GM23338 (cell line): ENCODE results near the gene C22orf23.

Experiments
- CREB1 ChIP-seq: fragments of 250-450 bp; sonication (Bioruptor Pico); IDR thresholded peaks from 2 replicates; pipeline ENCODE4 v1.5.0; 2020; ENCODE audit warnings: low read depth, mild to moderate bottlenecking, moderate library complexity
- EZH2 ChIP-seq: fragments of 200-600 bp; sonication (generic); IDR thresholded peaks from one replicate; pipeline ENCODE4 v1.8.0; 2017; ENCODE audit warnings: antibody characterized with exemption, mild to moderate bottlenecking, low read depth; ENCODE audit not compliant: unreplicated experiment
- EZH2phosphoT487 ChIP-seq: fragments of 200-600 bp; sonication (generic); IDR thresholded peaks from one replicate; pipeline ENCODE4 v1.8.1; 2018; ENCODE audit warnings: antibody characterized with exemption; ENCODE audit not compliant: unreplicated experiment
- JUNB ChIP-seq: IDR thresholded peaks from one replicate; pipeline ENCODE4 v1.6.1; 2016; ENCODE audit warnings: antibody characterized with exemption; ENCODE audit not compliant: unreplicated experiment
- NANOG ChIP-seq: IDR thresholded peaks from 2 replicates; pipeline ENCODE4 v1.6.1; 2016; ENCODE audit warnings: antibody characterized with exemption, borderline replicate concordance
- POLR2AphosphoS5 ChIP-seq: IDR thresholded peaks from 2 replicates; pipeline ENCODE4 v1.6.1; 2016; ENCODE audit warnings: antibody characterized with exemption, low read depth
- STAT1 ChIP-seq: IDR thresholded peaks from one replicate; pipeline ENCODE4 v1.6.1; 2016; ENCODE audit warnings: antibody characterized with exemption; ENCODE audit not compliant: unreplicated experiment
- ZNF114 ChIP-seq: fragments of 250-450 bp; sonication (Bioruptor Pico); IDR thresholded peaks from 2 replicates; pipeline ENCODE4 v1.5.0; 2020; ENCODE audit warnings: mild to moderate bottlenecking, moderate library complexity
- ZNF331 ChIP-seq: fragments of 250-450 bp; sonication (Bioruptor Pico); IDR thresholded peaks from 2 replicates; pipeline ENCODE4 v1.5.0; 2020; ENCODE audit warnings: low read depth, mild to moderate bottlenecking, moderate library complexity
- TF ChIP-seq, protein P1 (sequence below), 2 experiments: fragments of 200-600 bp in 1 of 2; sonication (generic) in 1 of 2; conservative IDR thresholded peaks; 2 replicates each; pipeline versions ENCODE4 v1.5.1 to v1.6.1; 2016 to 2017; ENCODE audit warnings: antibody characterized with exemption in 2 of 2, low read depth in 2 of 2, mild to moderate bottlenecking in 2 of 2, moderate library complexity in 1 of 2
- TF ChIP-seq, protein P2 (sequence below): IDR thresholded peaks from one replicate; pipeline ENCODE4 v1.6.1; 2018; ENCODE audit warnings: antibody characterized with exemption; ENCODE audit not compliant: unreplicated experiment
- TF ChIP-seq, protein P3 (sequence below): IDR thresholded peaks from 2 replicates; pipeline ENCODE4 v1.6.1; 2016; ENCODE audit warnings: antibody characterized with exemption
- TF ChIP-seq, protein P4 (sequence below): fragments of 250-450 bp; sonication (Bioruptor Pico); IDR thresholded peaks from 2 replicates; pipeline ENCODE4 v1.5.0; 2020; ENCODE audit warnings: mild to moderate bottlenecking, moderate library complexity

GRCh38 chr22:37910890-37911672, 42.3 kb downstream of the C22orf23 start:
- TF ChIP-seq, protein P1, sequence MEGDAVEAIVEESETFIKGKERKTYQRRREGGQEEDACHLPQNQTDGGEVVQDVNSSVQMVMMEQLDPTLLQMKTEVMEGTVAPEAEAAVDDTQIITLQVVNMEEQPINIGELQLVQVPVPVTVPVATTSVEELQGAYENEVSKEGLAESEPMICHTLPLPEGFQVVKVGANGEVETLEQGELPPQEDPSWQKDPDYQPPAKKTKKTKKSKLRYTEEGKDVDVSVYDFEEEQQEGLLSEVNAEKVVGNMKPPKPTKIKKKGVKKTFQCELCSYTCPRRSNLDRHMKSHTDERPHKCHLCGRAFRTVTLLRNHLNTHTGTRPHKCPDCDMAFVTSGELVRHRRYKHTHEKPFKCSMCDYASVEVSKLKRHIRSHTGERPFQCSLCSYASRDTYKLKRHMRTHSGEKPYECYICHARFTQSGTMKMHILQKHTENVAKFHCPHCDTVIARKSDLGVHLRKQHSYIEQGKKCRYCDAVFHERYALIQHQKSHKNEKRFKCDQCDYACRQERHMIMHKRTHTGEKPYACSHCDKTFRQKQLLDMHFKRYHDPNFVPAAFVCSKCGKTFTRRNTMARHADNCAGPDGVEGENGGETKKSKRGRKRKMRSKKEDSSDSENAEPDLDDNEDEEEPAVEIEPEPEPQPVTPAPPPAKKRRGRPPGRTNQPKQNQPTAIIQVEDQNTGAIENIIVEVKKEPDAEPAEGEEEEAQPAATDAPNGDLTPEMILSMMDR (conservative IDR thresholded peaks at IDR 0.05; ENCODE audit: low read depth in 2 of 2): no peak
- TF ChIP-seq CREB1 (CRISPR knock-in tag) (no peak), EZH2 (no peak), JUNB (no peak), EZH2phosphoT487 (no peak), POLR2AphosphoS5 (no peak), NANOG (no peak), STAT1 (no peak), ZNF114 (CRISPR knock-in tag) (no peak), ZNF331 (CRISPR knock-in tag) (no peak)
- TF ChIP-seq, protein P2, sequence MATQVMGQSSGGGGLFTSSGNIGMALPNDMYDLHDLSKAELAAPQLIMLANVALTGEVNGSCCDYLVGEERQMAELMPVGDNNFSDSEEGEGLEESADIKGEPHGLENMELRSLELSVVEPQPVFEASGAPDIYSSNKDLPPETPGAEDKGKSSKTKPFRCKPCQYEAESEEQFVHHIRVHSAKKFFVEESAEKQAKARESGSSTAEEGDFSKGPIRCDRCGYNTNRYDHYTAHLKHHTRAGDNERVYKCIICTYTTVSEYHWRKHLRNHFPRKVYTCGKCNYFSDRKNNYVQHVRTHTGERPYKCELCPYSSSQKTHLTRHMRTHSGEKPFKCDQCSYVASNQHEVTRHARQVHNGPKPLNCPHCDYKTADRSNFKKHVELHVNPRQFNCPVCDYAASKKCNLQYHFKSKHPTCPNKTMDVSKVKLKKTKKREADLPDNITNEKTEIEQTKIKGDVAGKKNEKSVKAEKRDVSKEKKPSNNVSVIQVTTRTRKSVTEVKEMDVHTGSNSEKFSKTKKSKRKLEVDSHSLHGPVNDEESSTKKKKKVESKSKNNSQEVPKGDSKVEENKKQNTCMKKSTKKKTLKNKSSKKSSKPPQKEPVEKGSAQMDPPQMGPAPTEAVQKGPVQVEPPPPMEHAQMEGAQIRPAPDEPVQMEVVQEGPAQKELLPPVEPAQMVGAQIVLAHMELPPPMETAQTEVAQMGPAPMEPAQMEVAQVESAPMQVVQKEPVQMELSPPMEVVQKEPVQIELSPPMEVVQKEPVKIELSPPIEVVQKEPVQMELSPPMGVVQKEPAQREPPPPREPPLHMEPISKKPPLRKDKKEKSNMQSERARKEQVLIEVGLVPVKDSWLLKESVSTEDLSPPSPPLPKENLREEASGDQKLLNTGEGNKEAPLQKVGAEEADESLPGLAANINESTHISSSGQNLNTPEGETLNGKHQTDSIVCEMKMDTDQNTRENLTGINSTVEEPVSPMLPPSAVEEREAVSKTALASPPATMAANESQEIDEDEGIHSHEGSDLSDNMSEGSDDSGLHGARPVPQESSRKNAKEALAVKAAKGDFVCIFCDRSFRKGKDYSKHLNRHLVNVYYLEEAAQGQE: no peak
- TF ChIP-seq, protein P3, sequence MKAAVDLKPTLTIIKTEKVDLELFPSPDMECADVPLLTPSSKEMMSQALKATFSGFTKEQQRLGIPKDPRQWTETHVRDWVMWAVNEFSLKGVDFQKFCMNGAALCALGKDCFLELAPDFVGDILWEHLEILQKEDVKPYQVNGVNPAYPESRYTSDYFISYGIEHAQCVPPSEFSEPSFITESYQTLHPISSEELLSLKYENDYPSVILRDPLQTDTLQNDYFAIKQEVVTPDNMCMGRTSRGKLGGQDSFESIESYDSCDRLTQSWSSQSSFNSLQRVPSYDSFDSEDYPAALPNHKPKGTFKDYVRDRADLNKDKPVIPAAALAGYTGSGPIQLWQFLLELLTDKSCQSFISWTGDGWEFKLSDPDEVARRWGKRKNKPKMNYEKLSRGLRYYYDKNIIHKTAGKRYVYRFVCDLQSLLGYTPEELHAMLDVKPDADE: no peak
- TF ChIP-seq, protein P4, sequence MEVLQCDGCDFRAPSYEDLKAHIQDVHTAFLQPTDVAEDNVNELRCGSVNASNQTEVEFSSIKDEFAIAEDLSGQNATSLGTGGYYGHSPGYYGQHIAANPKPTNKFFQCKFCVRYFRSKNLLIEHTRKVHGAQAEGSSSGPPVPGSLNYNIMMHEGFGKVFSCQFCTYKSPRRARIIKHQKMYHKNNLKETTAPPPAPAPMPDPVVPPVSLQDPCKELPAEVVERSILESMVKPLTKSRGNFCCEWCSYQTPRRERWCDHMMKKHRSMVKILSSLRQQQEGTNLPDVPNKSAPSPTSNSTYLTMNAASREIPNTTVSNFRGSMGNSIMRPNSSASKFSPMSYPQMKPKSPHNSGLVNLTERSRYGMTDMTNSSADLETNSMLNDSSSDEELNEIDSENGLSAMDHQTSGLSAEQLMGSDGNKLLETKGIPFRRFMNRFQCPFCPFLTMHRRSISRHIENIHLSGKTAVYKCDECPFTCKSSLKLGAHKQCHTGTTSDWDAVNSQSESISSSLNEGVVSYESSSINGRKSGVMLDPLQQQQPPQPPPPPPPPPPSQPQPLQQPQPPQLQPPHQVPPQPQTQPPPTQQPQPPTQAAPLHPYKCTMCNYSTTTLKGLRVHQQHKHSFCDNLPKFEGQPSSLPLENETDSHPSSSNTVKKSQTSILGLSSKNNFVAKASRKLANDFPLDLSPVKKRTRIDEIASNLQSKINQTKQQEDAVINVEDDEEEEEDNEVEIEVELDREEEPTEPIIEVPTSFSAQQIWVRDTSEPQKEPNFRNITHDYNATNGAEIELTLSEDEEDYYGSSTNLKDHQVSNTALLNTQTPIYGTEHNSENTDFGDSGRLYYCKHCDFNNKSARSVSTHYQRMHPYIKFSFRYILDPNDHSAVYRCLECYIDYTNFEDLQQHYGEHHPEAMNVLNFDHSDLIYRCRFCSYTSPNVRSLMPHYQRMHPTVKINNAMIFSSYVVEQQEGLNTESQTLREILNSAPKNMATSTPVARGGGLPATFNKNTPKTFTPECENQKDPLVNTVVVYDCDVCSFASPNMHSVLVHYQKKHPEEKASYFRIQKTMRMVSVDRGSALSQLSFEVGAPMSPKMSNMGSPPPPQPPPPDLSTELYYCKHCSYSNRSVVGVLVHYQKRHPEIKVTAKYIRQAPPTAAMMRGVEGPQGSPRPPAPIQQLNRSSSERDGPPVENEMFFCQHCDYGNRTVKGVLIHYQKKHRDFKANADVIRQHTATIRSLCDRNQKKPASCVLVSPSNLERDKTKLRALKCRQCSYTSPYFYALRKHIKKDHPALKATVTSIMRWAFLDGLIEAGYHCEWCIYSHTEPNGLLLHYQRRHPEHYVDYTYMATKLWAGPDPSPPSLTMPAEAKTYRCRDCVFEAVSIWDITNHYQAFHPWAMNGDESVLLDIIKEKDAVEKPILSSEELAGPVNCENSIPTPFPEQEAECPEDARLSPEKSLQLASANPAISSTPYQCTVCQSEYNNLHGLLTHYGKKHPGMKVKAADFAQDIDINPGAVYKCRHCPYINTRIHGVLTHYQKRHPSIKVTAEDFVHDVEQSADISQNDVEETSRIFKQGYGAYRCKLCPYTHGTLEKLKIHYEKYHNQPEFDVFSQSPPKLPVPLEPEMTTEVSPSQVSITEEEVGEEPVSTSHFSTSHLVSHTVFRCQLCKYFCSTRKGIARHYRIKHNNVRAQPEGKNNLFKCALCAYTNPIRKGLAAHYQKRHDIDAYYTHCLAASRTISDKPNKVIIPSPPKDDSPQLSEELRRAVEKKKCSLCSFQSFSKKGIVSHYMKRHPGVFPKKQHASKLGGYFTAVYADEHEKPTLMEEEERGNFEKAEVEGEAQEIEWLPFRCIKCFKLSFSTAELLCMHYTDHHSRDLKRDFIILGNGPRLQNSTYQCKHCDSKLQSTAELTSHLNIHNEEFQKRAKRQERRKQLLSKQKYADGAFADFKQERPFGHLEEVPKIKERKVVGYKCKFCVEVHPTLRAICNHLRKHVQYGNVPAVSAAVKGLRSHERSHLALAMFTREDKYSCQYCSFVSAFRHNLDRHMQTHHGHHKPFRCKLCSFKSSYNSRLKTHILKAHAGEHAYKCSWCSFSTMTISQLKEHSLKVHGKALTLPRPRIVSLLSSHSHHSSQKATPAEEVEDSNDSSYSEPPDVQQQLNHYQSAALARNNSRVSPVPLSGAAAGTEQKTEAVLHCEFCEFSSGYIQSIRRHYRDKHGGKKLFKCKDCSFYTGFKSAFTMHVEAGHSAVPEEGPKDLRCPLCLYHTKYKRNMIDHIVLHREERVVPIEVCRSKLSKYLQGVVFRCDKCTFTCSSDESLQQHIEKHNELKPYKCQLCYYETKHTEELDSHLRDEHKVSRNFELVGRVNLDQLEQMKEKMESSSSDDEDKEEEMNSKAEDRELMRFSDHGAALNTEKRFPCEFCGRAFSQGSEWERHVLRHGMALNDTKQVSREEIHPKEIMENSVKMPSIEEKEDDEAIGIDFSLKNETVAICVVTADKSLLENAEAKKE: no peak
